Measurements from ENCODE around the gene NOC2L. TPM values are rescaled to one million over a fixed set of nuclear protein-coding genes. Genes with fewer than 3 reads are reported as not detected.
"Not testable (repeated sequence)": the region's sequence is repeated elsewhere in the genome, so short reads cannot be mapped to it uniquely, and the experiment has no call there.

Gene NOC2L
- total and polyA plus RNA-seq, 2 donors (not counting 1 experiment from before 2014, with no cell fraction given), result 34.1 to 61.1 TPM

DNA sequence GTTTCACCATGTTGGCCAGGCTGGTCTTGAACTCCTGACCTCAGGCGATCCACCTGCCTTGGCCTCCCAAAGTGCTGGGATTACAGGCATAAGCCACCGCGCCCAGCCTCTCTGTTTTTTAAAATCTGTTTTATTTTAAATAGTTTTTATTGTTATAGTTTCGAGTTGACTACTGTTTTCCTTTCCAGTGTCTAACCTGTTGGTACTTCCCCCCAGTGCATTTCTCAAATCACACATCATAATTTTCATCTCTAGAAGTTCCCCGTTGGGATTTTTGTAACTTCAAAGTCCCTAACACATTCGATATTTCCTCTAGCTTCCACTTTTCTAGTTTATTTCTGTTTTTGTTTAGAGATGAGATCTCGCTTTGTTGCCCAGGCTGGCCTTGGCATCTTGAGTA lies 33.3 kb upstream of the NOC2L start:
- Histone ChIP-seq H3K4me1 (ENCODE audit: control insufficient read depth, extremely low read depth, insufficient read depth, low read length) (no peaks in the 10 kb centered on the region), H3K27ac (ENCODE audit: insufficient read depth, low read length) (no peak overlapping the region), H3K36me3 (ENCODE audit: control insufficient read depth, insufficient read depth, low read length) (no peaks in the 10 kb centered on the region), H3K79me2 (ENCODE audit: control insufficient read depth, insufficient read depth, low read length) (no peaks in the 10 kb centered on the region), H3K9ac (ENCODE audit: insufficient read depth, low read length) (no peak overlapping the region), H4K20me1 (ENCODE audit: control insufficient read depth, extremely low read depth, insufficient read depth, low read length) (no peaks in the 10 kb centered on the region), H3K4me2 (ENCODE audit: extremely low read depth, insufficient read depth, low read length) (no peak overlapping the region), H3K4me3 (replicated peaks in 1 of 4; ENCODE audit: control extremely low read depth in 1 of 4, insufficient read depth in 1 of 4, low read depth in 3 of 4, low read length in 4 of 4) (no peak overlapping the region), H3K27me3 (ENCODE audit: control insufficient read depth, insufficient read depth, low read length) (peaks cover 12% of the 10 kb centered on the region), H3K9me3 (ENCODE audit: control insufficient read depth, insufficient read depth, low read depth, low read length) (no peaks in the 10 kb centered on the region), H2AFZ (ENCODE audit: low read length) (no peak overlapping the region)
- TF ChIP-seq CTCF (conservative IDR thresholded peaks at IDR 0.05 in 1 of 2, IDR thresholded peaks at IDR 0.05 in 1 of 2; ENCODE audit: low read depth in 1 of 2, low read length in 2 of 2), result no peak
- TF ChIP-seq EZH2 (IDR thresholded peaks at IDR 0.05; ENCODE audit: low read length, missing control alignments), result no peak
- DNase-seq (ENCODE audit: low read depth in 2 of 2), result no peak

DNA sequence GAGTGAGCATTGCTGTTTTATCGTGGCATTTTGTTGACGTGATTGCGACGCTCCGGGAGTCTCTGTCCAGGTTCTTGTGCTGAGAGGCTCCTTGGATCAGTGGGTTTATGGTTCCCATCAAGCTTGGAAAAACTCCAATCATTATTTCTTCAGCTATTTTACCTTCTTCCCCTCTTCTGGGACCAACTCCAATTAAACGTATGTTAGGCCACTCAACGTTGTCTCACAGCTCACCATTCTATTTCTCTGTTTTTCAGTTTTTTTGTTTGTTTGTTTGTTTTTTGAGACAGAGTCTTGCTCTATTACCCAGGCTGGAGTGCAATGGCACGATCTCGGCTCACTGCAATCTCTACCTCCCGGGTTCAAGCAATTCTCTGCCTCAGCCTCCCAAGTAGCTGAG lies 32.8 kb upstream of the NOC2L start:
- Histone ChIP-seq H3K4me3 (replicated peaks in 1 of 4; ENCODE audit: control extremely low read depth in 1 of 4, insufficient read depth in 1 of 4, low read depth in 3 of 4, low read length in 4 of 4) (no peak overlapping the region), H3K79me2 (ENCODE audit: control insufficient read depth, insufficient read depth, low read length) (no peaks in the 10 kb centered on the region), H3K4me1 (ENCODE audit: control insufficient read depth, extremely low read depth, insufficient read depth, low read length) (no peaks in the 10 kb centered on the region), H3K9ac (ENCODE audit: insufficient read depth, low read length) (no peak overlapping the region), H3K4me2 (ENCODE audit: extremely low read depth, insufficient read depth, low read length) (no peak overlapping the region), H3K27me3 (ENCODE audit: control insufficient read depth, insufficient read depth, low read length) (peaks cover 12% of the 10 kb centered on the region), H3K27ac (ENCODE audit: insufficient read depth, low read length) (no peak overlapping the region), H4K20me1 (ENCODE audit: control insufficient read depth, extremely low read depth, insufficient read depth, low read length) (no peaks in the 10 kb centered on the region), H3K36me3 (ENCODE audit: control insufficient read depth, insufficient read depth, low read length) (no peaks in the 10 kb centered on the region), H3K9me3 (ENCODE audit: control insufficient read depth, insufficient read depth, low read depth, low read length) (no peaks in the 10 kb centered on the region), H2AFZ (ENCODE audit: low read length) (no peak overlapping the region)
- TF ChIP-seq EZH2 (IDR thresholded peaks at IDR 0.05; ENCODE audit: low read length, missing control alignments) (no peak), CTCF (conservative IDR thresholded peaks at IDR 0.05 in 1 of 2, IDR thresholded peaks at IDR 0.05 in 1 of 2; ENCODE audit: low read depth in 1 of 2, low read length in 2 of 2) (no peak)
- DNase-seq (ENCODE audit: low read depth in 2 of 2), result no peak

DNA sequence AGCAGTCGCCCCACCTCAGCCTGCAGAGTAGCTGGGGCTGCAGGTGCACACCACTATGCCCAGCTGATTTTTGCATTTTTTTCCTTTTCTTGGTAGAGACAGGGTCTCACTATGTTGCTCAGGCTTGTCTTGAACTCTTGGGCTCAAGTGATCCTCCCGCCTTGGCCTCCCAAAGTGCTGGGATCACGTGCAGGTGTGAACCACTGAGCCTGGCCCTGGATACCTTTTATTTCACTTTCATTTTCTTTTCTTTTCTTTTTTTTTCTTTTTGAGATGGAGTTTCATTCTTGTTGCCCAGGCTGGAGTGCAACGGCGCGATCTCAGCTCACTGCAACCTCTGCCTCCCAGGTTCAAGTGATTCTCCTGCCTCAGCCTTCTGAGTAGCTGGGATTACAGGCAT lies 32.2 kb upstream of the NOC2L start:
- not testable (repeated sequence) for H3K9me3 ChIP-seq (ENCODE audit: control insufficient read depth, insufficient read depth, low read depth, low read length); DNase-seq (ENCODE audit: low read depth in 2 of 2); H3K4me1 ChIP-seq (ENCODE audit: control insufficient read depth, extremely low read depth, insufficient read depth, low read length); H3K79me2 ChIP-seq (ENCODE audit: control insufficient read depth, insufficient read depth, low read length); H3K27ac ChIP-seq (ENCODE audit: insufficient read depth, low read length); H2AFZ ChIP-seq (ENCODE audit: low read length); H3K36me3 ChIP-seq (ENCODE audit: control insufficient read depth, insufficient read depth, low read length); H4K20me1 ChIP-seq (ENCODE audit: control insufficient read depth, extremely low read depth, insufficient read depth, low read length); H3K9ac ChIP-seq (ENCODE audit: insufficient read depth, low read length); H3K4me2 ChIP-seq (ENCODE audit: extremely low read depth, insufficient read depth, low read length); H3K4me3 ChIP-seq (replicated peaks in 1 of 4; ENCODE audit: control extremely low read depth in 1 of 4, insufficient read depth in 1 of 4, low read depth in 3 of 4, low read length in 4 of 4)
- peaks cover 12% of the 10 kb centered on the region for H3K27me3 ChIP-seq (ENCODE audit: control insufficient read depth, insufficient read depth, low read length)

GRCh38 chr1:988061-988460 lies 29.0 kb upstream of the NOC2L start:
- H3K4me1 ChIP-seq (ENCODE audit: control insufficient read depth, extremely low read depth, insufficient read depth, low read length); H3K27ac ChIP-seq (ENCODE audit: insufficient read depth, low read length); H3K4me3 ChIP-seq (replicated peaks in 1 of 4; ENCODE audit: control extremely low read depth in 1 of 4, insufficient read depth in 1 of 4, low read depth in 3 of 4, low read length in 4 of 4); H3K4me2 ChIP-seq (ENCODE audit: extremely low read depth, insufficient read depth, low read length); H3K9ac ChIP-seq (ENCODE audit: insufficient read depth, low read length); H3K36me3 ChIP-seq (ENCODE audit: control insufficient read depth, insufficient read depth, low read length); H4K20me1 ChIP-seq (ENCODE audit: control insufficient read depth, extremely low read depth, insufficient read depth, low read length); H3K79me2 ChIP-seq (ENCODE audit: control insufficient read depth, insufficient read depth, low read length); H2AFZ ChIP-seq (ENCODE audit: low read length); H3K9me3 ChIP-seq (ENCODE audit: control insufficient read depth, insufficient read depth, low read depth, low read length); DNase-seq (ENCODE audit: low read depth in 2 of 2): not testable (repeated sequence)
- peaks cover 10% of the 10 kb centered on the region for H3K27me3 ChIP-seq (ENCODE audit: control insufficient read depth, insufficient read depth, low read length)
